CD14-positive monocyte (primary cell): ENCODE data around the gene BMP7. TPM values are rescaled to one million over a fixed set of nuclear protein-coding genes. Genes with fewer than 3 reads are reported as not detected.

Source experiments
- DNase-seq, 3 donors: peaks; one replicate each; pipeline ENCODE4 v3.0.0-alpha.2; 2011 to 2022
- H2AFZ ChIP-seq: 2 replicates; pipeline ENCODE4 v1.6.0; 2012; ENCODE audit warnings: mild to moderate bottlenecking, low read depth, low read length, inconsistent platforms; ENCODE audit not compliant: insufficient read depth, poor library complexity, severe bottlenecking
- H3K27ac ChIP-seq, 2 donors: 1 replicate in 1 of 2; 2 replicates in 1 of 2; pipeline ENCODE4 v1.5.1; 2012 to 2013; ENCODE audit warnings: low read length in 2 of 2, control low read depth in 1 of 2, inconsistent platforms in 1 of 2, low read depth in 1 of 2, mild to moderate bottlenecking in 1 of 2
- H3K27me3 ChIP-seq, 2 donors: one replicate each; pipeline versions ENCODE4 v1.6.0 to v1.6.1; 2011 to 2013; ENCODE audit warnings: low read length in 2 of 2; ENCODE audit not compliant: control insufficient read depth in 2 of 2, insufficient read depth in 2 of 2
- H3K36me3 ChIP-seq, 2 donors: replicated peaks in 1 of 2; 1 replicate in 1 of 2; 2 replicates in 1 of 2; pipeline versions ENCODE4 v1.5.1 to v1.6.1; 2012 to 2013; ENCODE audit warnings: low read length in 2 of 2, control low read depth in 1 of 2, inconsistent platforms in 1 of 2, mild to moderate bottlenecking in 1 of 2; ENCODE audit not compliant: insufficient read depth in 2 of 2, control insufficient read depth in 1 of 2
- H3K4me1 ChIP-seq, 2 donors: 1 replicate in 1 of 2; 2 replicates in 1 of 2; pipeline versions ENCODE4 v1.5.1 to v1.6.1; 2012 to 2013; ENCODE audit warnings: low read length in 2 of 2, control low read depth in 1 of 2, inconsistent platforms in 1 of 2, mild to moderate bottlenecking in 1 of 2, moderate library complexity in 1 of 2; ENCODE audit not compliant: insufficient read depth in 2 of 2, control insufficient read depth in 1 of 2
- H3K4me2 ChIP-seq: replicated peaks from 2 replicates; pipeline ENCODE3; 2012; ENCODE audit warnings: low read length, moderate library complexity, mild to moderate bottlenecking; ENCODE audit not compliant: poor library complexity, severe bottlenecking; ENCODE audit errors: extremely low read depth
- H3K4me3 ChIP-seq, 3 experiments: fragments of 200-600 bp in 1 of 3; sonication (generic) in 1 of 3; replicated peaks in 1 of 3; 1 replicate in 2 of 3; 2 replicates in 1 of 3; pipeline ENCODE4 v1.5.1; 2011 to 2013; ENCODE audit warnings: low read length in 3 of 3, mild to moderate bottlenecking in 3 of 3, control low read depth in 2 of 3, low read depth in 2 of 3, inconsistent platforms in 1 of 3, moderate library complexity in 1 of 3
- H3K79me2 ChIP-seq: 2 replicates; pipeline ENCODE4 v1.6.0; 2012; ENCODE audit warnings: mild to moderate bottlenecking, control low read depth, inconsistent platforms, low read length, moderate library complexity; ENCODE audit not compliant: insufficient read depth
- H3K9ac ChIP-seq: 2 replicates; pipeline ENCODE4 v1.6.0; 2017; ENCODE audit warnings: low read length, mild to moderate bottlenecking; ENCODE audit not compliant: insufficient read depth, poor library complexity, severe bottlenecking
- H3K9me3 ChIP-seq, 2 donors: replicated peaks in 1 of 2; 1 replicate in 1 of 2; 2 replicates in 1 of 2; pipeline versions ENCODE4 v1.5.1 to v1.6.1; 2012 to 2013; ENCODE audit warnings: low read length in 2 of 2, control low read depth in 1 of 2; ENCODE audit not compliant: control insufficient read depth in 1 of 2, insufficient read depth in 1 of 2
- H4K20me1 ChIP-seq: 2 replicates; pipeline ENCODE4 v1.6.0; 2012; ENCODE audit warnings: mild to moderate bottlenecking, low read length, control low read depth, moderate library complexity; ENCODE audit not compliant: insufficient read depth
- H3K27ac Mint-ChIP-seq, 7 donors: one replicate each; pipeline ENCODE4 v1.8.0; 2020; ENCODE audit warnings: mild to moderate bottlenecking in 7 of 7, mixed read lengths in 7 of 7, moderate library complexity in 6 of 7, inconsistent platforms in 2 of 7
- H3K27me3 Mint-ChIP-seq, 3 donors: one replicate each; pipeline ENCODE4 v1.8.0; 2021 to 2022; ENCODE audit warnings: low read depth in 3 of 3, mild to moderate bottlenecking in 3 of 3, mixed read lengths in 3 of 3, moderate library complexity in 3 of 3, inconsistent platforms in 1 of 3
- H3K36me3 Mint-ChIP-seq, 2 donors: one replicate each; pipeline ENCODE4 v1.8.0; 2020; ENCODE audit warnings: mixed read lengths in 2 of 2, inconsistent platforms in 1 of 2, mild to moderate bottlenecking in 1 of 2
- H3K4me1 Mint-ChIP-seq: one replicate; pipeline ENCODE4 v1.8.0; 2020; ENCODE audit warnings: mild to moderate bottlenecking, mixed read lengths
- H3K4me3 Mint-ChIP-seq, 2 donors: one replicate each; pipeline ENCODE4 v1.8.0; 2020; ENCODE audit warnings: mild to moderate bottlenecking in 2 of 2, mixed read lengths in 2 of 2, moderate library complexity in 1 of 2
- H3K9me3 Mint-ChIP-seq, 7 donors: one replicate each; pipeline ENCODE4 v1.8.0; 2020 to 2022; ENCODE audit warnings: mixed read lengths in 7 of 7, mild to moderate bottlenecking in 6 of 7, moderate library complexity in 6 of 7, inconsistent platforms in 2 of 7
- WGBS: methylation state at CpG from one replicate; pipeline ENCODE4 v1.1.5; 2013; ENCODE audit warnings: missing lambda C conversion rate; ENCODE audit not compliant: insufficient coverage; 5-methylcytosine and 5-hydroxymethylcytosine counted together
- intact Hi-C, 2 donors: fragments of 100-400 bp; cut with micrococcal nuclease; formaldehyde crosslinking; loops; one replicate each; pipeline versions ENCODE4 v1.15.0 to v1.15.1; 2023
- polyA plus RNA-seq, 3 donors: library from polyadenylated mRNA; depleted of rRNA in 1 of 3; unstranded in 2 of 3; stranded (reverse) in 1 of 3; fragments of 300-500 nt in 2 of 3; fragments of >200 nt in 1 of 3; fragmentation: Illumina TruSeq in 2 of 3; gene quantifications; 1 replicate in 2 of 3; 2 replicates in 1 of 3; pipeline ENCODE4 v1.2.3, GENCODE V29; 2012 to 2021
- TF ChIP-seq, protein P1 (sequence below): fragments of 200-600 bp; IDR thresholded peaks from one replicate; pipeline ENCODE4 v1.8.0; 2022; ENCODE audit warnings: antibody characterized with exemption, mild to moderate bottlenecking

BMP7 gene
- polyA plus RNA-seq, 3 donors: not detected

DNA sequence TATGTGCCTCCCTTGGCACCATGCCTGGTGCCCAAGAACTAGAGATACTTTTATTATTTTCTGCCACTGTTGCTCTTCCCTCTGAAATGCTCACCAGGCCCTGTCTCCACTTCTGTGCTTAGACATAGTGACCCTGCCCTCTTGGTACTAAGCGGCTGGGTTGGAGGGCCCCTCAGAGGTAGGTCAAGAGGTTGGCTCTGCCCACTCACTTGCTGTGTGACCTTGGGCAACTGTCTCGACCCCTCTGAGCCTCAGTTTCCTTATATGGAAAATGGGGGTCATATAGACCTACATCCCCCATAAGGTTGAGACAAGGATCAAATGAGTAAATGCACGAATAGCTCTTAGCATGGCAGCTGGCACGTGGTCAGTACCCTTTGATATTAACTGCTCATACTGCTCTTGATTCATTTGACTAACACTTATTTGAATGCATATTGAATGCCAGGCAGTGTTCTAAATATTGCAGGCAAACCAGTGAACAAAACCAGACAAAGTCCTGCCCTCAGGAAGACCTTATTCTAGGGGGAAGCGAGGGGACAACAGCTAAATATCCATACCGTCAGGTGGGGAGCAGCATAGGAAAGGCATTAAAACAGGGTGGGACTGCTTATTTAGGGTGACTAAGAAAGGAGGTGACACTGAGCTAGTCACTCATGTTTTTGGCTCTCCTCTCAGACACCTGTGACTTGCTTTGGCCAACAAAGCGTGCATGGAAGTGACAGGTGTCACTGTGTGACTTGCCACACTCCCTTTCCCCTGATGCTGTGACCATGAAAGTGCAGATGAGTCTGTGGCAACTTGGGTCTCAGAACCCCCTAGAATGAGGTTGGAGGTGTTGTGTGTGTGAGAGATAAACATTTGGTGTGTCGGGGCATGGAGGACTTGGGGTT lies 48.9 kb upstream of the BMP7 start:
- Histone ChIP-seq H2AFZ (no peak overlapping the region), H3K9ac (no peak overlapping the region)

DNA sequence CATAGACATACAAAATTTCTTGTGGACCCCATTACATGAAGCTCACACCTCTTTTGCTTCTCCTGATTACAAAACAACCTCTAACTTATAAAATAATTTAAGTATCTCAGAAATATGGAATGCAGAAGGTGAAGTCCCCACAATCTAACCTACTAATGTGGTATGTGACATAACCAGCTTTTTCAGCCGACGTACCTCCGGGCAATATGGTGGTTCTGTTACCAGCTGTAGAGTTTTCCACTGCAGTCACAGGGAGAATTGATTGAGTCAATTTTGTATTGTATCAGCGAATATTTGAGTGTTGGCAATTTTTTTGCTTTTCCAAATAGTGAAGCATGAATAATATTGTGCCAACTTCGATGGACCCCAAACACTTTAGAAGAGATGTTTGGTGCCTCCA lies 47.5 kb upstream of the BMP7 start:
- H3K4me3 Mint-ChIP-seq: no peak overlapping the region
- WGBS: 84% methylated on average over 5 of the region's 5 CpGs
- TF ChIP-seq, protein P1, sequence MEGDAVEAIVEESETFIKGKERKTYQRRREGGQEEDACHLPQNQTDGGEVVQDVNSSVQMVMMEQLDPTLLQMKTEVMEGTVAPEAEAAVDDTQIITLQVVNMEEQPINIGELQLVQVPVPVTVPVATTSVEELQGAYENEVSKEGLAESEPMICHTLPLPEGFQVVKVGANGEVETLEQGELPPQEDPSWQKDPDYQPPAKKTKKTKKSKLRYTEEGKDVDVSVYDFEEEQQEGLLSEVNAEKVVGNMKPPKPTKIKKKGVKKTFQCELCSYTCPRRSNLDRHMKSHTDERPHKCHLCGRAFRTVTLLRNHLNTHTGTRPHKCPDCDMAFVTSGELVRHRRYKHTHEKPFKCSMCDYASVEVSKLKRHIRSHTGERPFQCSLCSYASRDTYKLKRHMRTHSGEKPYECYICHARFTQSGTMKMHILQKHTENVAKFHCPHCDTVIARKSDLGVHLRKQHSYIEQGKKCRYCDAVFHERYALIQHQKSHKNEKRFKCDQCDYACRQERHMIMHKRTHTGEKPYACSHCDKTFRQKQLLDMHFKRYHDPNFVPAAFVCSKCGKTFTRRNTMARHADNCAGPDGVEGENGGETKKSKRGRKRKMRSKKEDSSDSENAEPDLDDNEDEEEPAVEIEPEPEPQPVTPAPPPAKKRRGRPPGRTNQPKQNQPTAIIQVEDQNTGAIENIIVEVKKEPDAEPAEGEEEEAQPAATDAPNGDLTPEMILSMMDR: no peak
- Histone ChIP-seq H3K4me2 (no peak overlapping the region), H3K9ac (no peak overlapping the region), H3K36me3 (no peaks in the 10 kb centered on the region), H3K27me3 (no peaks in the 10 kb centered on the region), H2AFZ (no peak overlapping the region), H4K20me1 (no peaks in the 10 kb centered on the region), H3K4me1 (no peaks in the 10 kb centered on the region), H3K4me3 (no peak overlapping the region), H3K79me2 (no peaks in the 10 kb centered on the region), H3K9me3 (no peaks in the 10 kb centered on the region), H3K27ac (no peak overlapping the region)
- H3K36me3 Mint-ChIP-seq: no peaks in the 10 kb centered on the region
- no peak overlapping the region for H3K27ac Mint-ChIP-seq
- intact Hi-C loops: no loop called here
- H3K27me3 Mint-ChIP-seq: peaks cover 3 to 11% (median 9%) of the 10 kb centered on the region in 3 donors
- H3K9me3 Mint-ChIP-seq: peaks cover 0 to 3% (median 0%) of the 10 kb centered on the region in 7 donors
- no peaks in the 10 kb centered on the region for H3K4me1 Mint-ChIP-seq
- DNase-seq: no peak

More for the DNA sequence above, 48.9 kb upstream of the BMP7 start:
- Mint-ChIP-seq H3K4me3 (no peak overlapping the region), H3K4me1 (no peaks in the 10 kb centered on the region), H3K27ac (no peak overlapping the region), H3K27me3 (peaks cover 6 to 9% (median 7%) of the 10 kb centered on the region in 3 donors), H3K9me3 (peaks cover 0 to 3% (median 0%) of the 10 kb centered on the region in 7 donors), H3K36me3 (no peaks in the 10 kb centered on the region)
- H3K27me3 ChIP-seq: no peaks in the 10 kb centered on the region
- H4K20me1 ChIP-seq: no peaks in the 10 kb centered on the region
- no peaks in the 10 kb centered on the region for H3K9me3 ChIP-seq
- intact Hi-C loops: no loop called here
- no peak overlapping the region for H3K27ac ChIP-seq
- TF ChIP-seq, protein P1: no peak
- H3K4me2 ChIP-seq: no peak overlapping the region
- WGBS: 83% methylated on average over 6 of the region's 8 CpGs
- H3K36me3 ChIP-seq: no peaks in the 10 kb centered on the region
- H3K4me1 ChIP-seq: no peaks in the 10 kb centered on the region
- no peaks in the 10 kb centered on the region for H3K79me2 ChIP-seq
- DNase-seq: no peak
- H3K4me3 ChIP-seq: no peak overlapping the region
